EL (cell line): ENCODE measurements around the gene CYP27B1.
"Not testable (repeated sequence)": the region's sequence is repeated elsewhere in the genome, so short reads cannot be mapped to it uniquely, and the experiment has no call there.

ENCODE experiments used
- DNase-seq: peaks from one replicate; pipeline ENCODE4 v3.0.0-alpha.2; 2016

The CYP27B1 gene

GRCh38 chr12:57782608-57783465 lies 16.0 kb upstream of the CYP27B1 start, which contains the start of gene TSFM:
Gene TSFM (plus strand): TSS chr12:57782787. CDS start chr12:57782802, 15 bp downstream.
- peak; percentile 92 for DNase-seq

GRCh38 chr12:57782243-57782607 lies 15.3 kb upstream of the CYP27B1 start:
- DNase-seq: no peak

- DNase-seq: no peak
These were observed 14.9 kb upstream of the CYP27B1 start for GRCh38 chr12:57781801-57782200.

GRCh38 chr12:57781244-57781643 lies 14.4 kb upstream of the CYP27B1 start:
- no peak for DNase-seq

GRCh38 chr12:57780284-57780897 lies 13.5 kb upstream of the CYP27B1 start:
- no peak for DNase-seq

GRCh38 chr12:57779736-57780135 lies 12.9 kb upstream of the CYP27B1 start:
- DNase-seq: peak; percentile 32

GRCh38 chr12:57777911-57778310 lies 11.0 kb upstream of the CYP27B1 start:
- DNase-seq: no peak

- DNase-seq: no peak
These were observed 10.5 kb upstream of the CYP27B1 start for GRCh38 chr12:57777367-57777766.

- no peak for DNase-seq
These were observed 9.3 kb upstream of the CYP27B1 start for GRCh38 chr12:57776247-57776587.

- no peak for DNase-seq
These were observed 8.8 kb upstream of the CYP27B1 start for GRCh38 chr12:57775563-57776246.

GRCh38 chr12:57775044-57775443 lies 8.2 kb upstream of the CYP27B1 start:
- DNase-seq: no peak

- DNase-seq: not testable (repeated sequence)
These were observed 7.8 kb upstream of the CYP27B1 start for GRCh38 chr12:57774634-57775033.

- peak; percentile 75 for DNase-seq
These were observed 5.8 kb upstream of the CYP27B1 start, which contains the start of gene EEF1AKMT3 for GRCh38 chr12:57772429-57773322. Gene EEF1AKMT3 (plus strand): TSS chr12:57772614. CDS start chr12:57772725, 111 bp downstream.

- peak; percentile 98 for DNase-seq
These were observed 5.1 kb upstream of the CYP27B1 start, which contains the start of gene METTL1 for GRCh38 chr12:57771873-57772428. Gene METTL1 (minus strand): TSS chr12:57772105. CDS start chr12:57772083, 22 bp downstream.

- peak; percentile 95 for DNase-seq
These were observed 4.5 kb upstream of the CYP27B1 start for GRCh38 chr12:57771236-57771872.

GRCh38 chr12:57770734-57771133 lies 3.9 kb upstream of the CYP27B1 start:
- no peak for DNase-seq

GRCh38 chr12:57769594-57769993 lies 2.7 kb upstream of the CYP27B1 start:
- no peak for DNase-seq

GRCh38 chr12:57767876-57768275 lies 998 bp upstream of the CYP27B1 start:
- DNase-seq: no peak

- DNase-seq: no peak
These were observed 424 bp upstream of the CYP27B1 start for GRCh38 chr12:57767305-57767698.

- DNase-seq: peak; percentile 33
These were observed 997 bp downstream of the CYP27B1 start for GRCh38 chr12:57765698-57766463.
